Tibial nerve (tissue), 4 donors: ENCODE data around the gene UBE2R2. TPM values are rescaled to one million over a fixed set of nuclear protein-coding genes. Genes with fewer than 3 reads are reported as not detected.
"Not testable (repeated sequence)": the region's sequence is repeated elsewhere in the genome, so short reads cannot be mapped to it uniquely, and the experiment has no call there.

Source experiments
- DNase-seq, 2 donors: peaks; one replicate each; pipeline ENCODE4 v3.0.0-alpha.2; 2019; ENCODE audit warnings: low spot score in 2 of 2
- H3K27ac ChIP-seq, 4 donors: fragments of 200-600 bp; sonication (generic) in 3 of 4; one replicate each; pipeline ENCODE4 v1.5.1; 2017 to 2019; ENCODE audit warnings: mild to moderate bottlenecking in 1 of 4
- H3K27me3 ChIP-seq, 2 donors: fragments of 200-600 bp; sonication (generic) in 1 of 2; one replicate each; pipeline versions ENCODE4 v1.5.1 to v1.6.0; 2017 to 2019
- H3K36me3 ChIP-seq, 3 donors: fragments of 200-600 bp; sonication (generic); one replicate each; pipeline ENCODE4 v1.5.1; 2018 to 2019
- H3K4me1 ChIP-seq, 4 donors: fragments of 200-600 bp; sonication (generic) in 3 of 4; one replicate each; pipeline ENCODE4 v1.5.1; 2017 to 2019
- H3K4me3 ChIP-seq, 4 donors: fragments of 200-600 bp; sonication (generic) in 3 of 4; one replicate each; pipeline ENCODE4 v1.5.1; 2017 to 2019; ENCODE audit warnings: mild to moderate bottlenecking in 1 of 4, moderate library complexity in 1 of 4
- H3K9me3 ChIP-seq, 4 donors: fragments of 200-600 bp; sonication (generic) in 3 of 4; one replicate each; pipeline ENCODE4 v1.5.1; 2017 to 2019
- EP300 ChIP-seq, 2 donors: sonication (generic); formaldehyde crosslinking; IDR thresholded peaks; one replicate each; pipeline ENCODE4 v1.6.1; 2017; ENCODE audit warnings: antibody characterized with exemption in 2 of 2, mild to moderate bottlenecking in 1 of 2
- POLR2A ChIP-seq, 2 donors: fragments of 450-650 bp; IDR thresholded peaks; one replicate each; pipeline ENCODE4 v1.6.1; 2017; ENCODE audit warnings: antibody characterized with exemption in 2 of 2, mild to moderate bottlenecking in 2 of 2, moderate library complexity in 2 of 2
- WGBS, 2 donors: methylation state at CpG; one replicate each; pipeline ENCODE4 v1.1.5; 2018; 5-methylcytosine and 5-hydroxymethylcytosine counted together
- total RNA-seq, 4 donors: library from RNA; depleted of rRNA; stranded (reverse); fragments of >200 nt; gene quantifications; one replicate each; pipeline ENCODE4 v1.1.0, GENCODE V29; 2016
- TF ChIP-seq, protein P1 (sequence below), 5 experiments: fragments of 200-600 bp in 3 of 5; fragments of 450-650 bp in 2 of 5; sonication (generic) in 3 of 5; IDR thresholded peaks; one replicate each; pipeline ENCODE4 v1.5.1; 2016 to 2019; ENCODE audit warnings: antibody characterized with exemption in 5 of 5, mild to moderate bottlenecking in 3 of 5, moderate library complexity in 2 of 5

UBE2R2 gene
- total RNA-seq, 4 donors from 2014 or later: 23.2 to 28.4 (median 25.9) TPM

GRCh38 chr9:33837138-33837537 lies 20.2 kb downstream of the UBE2R2 start:
- no peak overlapping the region for H3K4me3 ChIP-seq
- H3K27me3 ChIP-seq: no peaks in the 10 kb centered on the region
- TF ChIP-seq, protein P1, sequence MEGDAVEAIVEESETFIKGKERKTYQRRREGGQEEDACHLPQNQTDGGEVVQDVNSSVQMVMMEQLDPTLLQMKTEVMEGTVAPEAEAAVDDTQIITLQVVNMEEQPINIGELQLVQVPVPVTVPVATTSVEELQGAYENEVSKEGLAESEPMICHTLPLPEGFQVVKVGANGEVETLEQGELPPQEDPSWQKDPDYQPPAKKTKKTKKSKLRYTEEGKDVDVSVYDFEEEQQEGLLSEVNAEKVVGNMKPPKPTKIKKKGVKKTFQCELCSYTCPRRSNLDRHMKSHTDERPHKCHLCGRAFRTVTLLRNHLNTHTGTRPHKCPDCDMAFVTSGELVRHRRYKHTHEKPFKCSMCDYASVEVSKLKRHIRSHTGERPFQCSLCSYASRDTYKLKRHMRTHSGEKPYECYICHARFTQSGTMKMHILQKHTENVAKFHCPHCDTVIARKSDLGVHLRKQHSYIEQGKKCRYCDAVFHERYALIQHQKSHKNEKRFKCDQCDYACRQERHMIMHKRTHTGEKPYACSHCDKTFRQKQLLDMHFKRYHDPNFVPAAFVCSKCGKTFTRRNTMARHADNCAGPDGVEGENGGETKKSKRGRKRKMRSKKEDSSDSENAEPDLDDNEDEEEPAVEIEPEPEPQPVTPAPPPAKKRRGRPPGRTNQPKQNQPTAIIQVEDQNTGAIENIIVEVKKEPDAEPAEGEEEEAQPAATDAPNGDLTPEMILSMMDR (IDR thresholded peaks at IDR 0.05): no peak
- TF ChIP-seq POLR2A (IDR thresholded peaks at IDR 0.05): no peak
- TF ChIP-seq EP300 (IDR thresholded peaks at IDR 0.05): no peak
- peaks cover 0 to 83% (median 30%) of the 10 kb centered on the region in 4 donors for H3K4me1 ChIP-seq
- WGBS, 2 donors: 91 to 92% methylated on average over 4 of the region's 4 CpGs
- no peaks in the 10 kb centered on the region for H3K36me3 ChIP-seq
- no peak for DNase-seq
- peak overlapping the region in 2 of 4 donors; percentile 68 to 84 for H3K27ac ChIP-seq
- no peaks in the 10 kb centered on the region for H3K9me3 ChIP-seq

- Histone ChIP-seq H3K27ac (peak overlapping the region in 1 of 4 donors; percentile 11), H3K9me3 (no peaks in the 10 kb centered on the region), H3K27me3 (no peaks in the 10 kb centered on the region), H3K4me3 (no peak overlapping the region), H3K4me1 (peaks cover 0 to 80% (median 33%) of the 10 kb centered on the region in 4 donors), H3K36me3 (no peaks in the 10 kb centered on the region)
- TF ChIP-seq POLR2A (IDR thresholded peaks at IDR 0.05): no peak
- no peak for TF ChIP-seq EP300 (IDR thresholded peaks at IDR 0.05)
- TF ChIP-seq, protein P1 (IDR thresholded peaks at IDR 0.05): no peak
- DNase-seq: no peak
- 11 to 12% methylated on average over 2 of the region's 2 CpGs for WGBS, 2 donors
These were observed 23.4 kb downstream of the UBE2R2 start for GRCh38 chr9:33840381-33840780.

- Histone ChIP-seq H3K27me3 (no peaks in the 10 kb centered on the region), H3K27ac (peak overlapping the region in 1 of 4 donors; percentile 4), H3K36me3 (no peaks in the 10 kb centered on the region), H3K4me3 (no peak overlapping the region), H3K4me1 (peaks cover 0 to 69% (median 17%) of the 10 kb centered on the region in 4 donors), H3K9me3 (no peaks in the 10 kb centered on the region)
- TF ChIP-seq EP300 (IDR thresholded peaks at IDR 0.05) (no peak), POLR2A (IDR thresholded peaks at IDR 0.05) (no peak)
- TF ChIP-seq, protein P1 (IDR thresholded peaks at IDR 0.05): no peak
- 86 to 87% methylated on average over 5 of the region's 5 CpGs for WGBS, 2 donors
- DNase-seq: no peak
These were observed 26.5 kb downstream of the UBE2R2 start for GRCh38 chr9:33843312-33843961.

GRCh38 chr9:33846231-33846630 lies 29.3 kb downstream of the UBE2R2 start:
- Histone ChIP-seq H3K36me3 (no peaks in the 10 kb centered on the region), H3K4me3 (no peak overlapping the region), H3K4me1 (peaks cover 0 to 57% (median 12%) of the 10 kb centered on the region in 4 donors), H3K27ac (no peak overlapping the region), H3K27me3 (no peaks in the 10 kb centered on the region), H3K9me3 (no peaks in the 10 kb centered on the region)
- DNase-seq: no peak
- TF ChIP-seq, protein P1 (IDR thresholded peaks at IDR 0.05): no peak
- TF ChIP-seq EP300 (IDR thresholded peaks at IDR 0.05): no peak
- no peak for TF ChIP-seq POLR2A (IDR thresholded peaks at IDR 0.05)
- 75 to 76% methylated on average over 4 of the region's 4 CpGs for WGBS, 2 donors

GRCh38 chr9:33847894-33848205 lies 30.9 kb downstream of the UBE2R2 start:
- H3K4me3 ChIP-seq, H3K9me3 ChIP-seq, H3K27me3 ChIP-seq, H3K27ac ChIP-seq, DNase-seq, H3K36me3 ChIP-seq: not testable (repeated sequence)
- peaks cover 0 to 57% (median 24%) of the 10 kb centered on the region in 4 donors for H3K4me1 ChIP-seq
- WGBS, 2 donors: 93 to 95% methylated on average over 3 of the region's 3 CpGs
